HEK293 (cell line): ENCODE data around the gene GNL3.
A peak's percentile ranks its signal among the peaks of the same experiment; 100 is the strongest.

ENCODE experiments used
- CTCF ChIA-PET: fragments of 350-600 bp; formaldehyde crosslinking; extraction: SDS; loops from one replicate; lab custom pipeline; 2021; ENCODE audit warnings: antibody characterized with exemption; lab: Yijun Ruan, JAX
- POLR2A ChIA-PET: fragments of 300-600 bp; formaldehyde crosslinking; extraction: SDS; loops from one replicate; lab custom pipeline; 2020; ENCODE audit warnings: antibody characterized with exemption, inconsistent platforms; lab: Yijun Ruan, JAX
- H3K27ac ChIP-seq: fragments of 200-500 bp; sonication (Bioruptor generic); 2 replicates; pipeline ENCODE4 v1.5.1; 2014; ENCODE audit warnings: low read depth, low read length, control low read depth, inconsistent platforms; ENCODE audit errors: extremely low read depth
- H3K36me3 ChIP-seq, 2 experiments: fragments of 200-500 bp in 1 of 2; sonication (Bioruptor generic) in 1 of 2; 1 replicate in 1 of 2; 2 replicates in 1 of 2; pipeline ENCODE4 v1.5.1; 2014 to 2017; ENCODE audit warnings: inconsistent platforms in 2 of 2, low read length in 2 of 2; ENCODE audit not compliant: control insufficient read depth in 2 of 2, insufficient read depth in 1 of 2
- H3K4me1 ChIP-seq: fragments of 200-500 bp; sonication (Bioruptor generic); 2 replicates; pipeline ENCODE4 v1.5.1; 2014; ENCODE audit warnings: mild to moderate bottlenecking, low read length, inconsistent platforms; ENCODE audit not compliant: control insufficient read depth, insufficient read depth
- H3K4me3 ChIP-seq: 2 replicates; pipeline ENCODE4 v1.5.1; 2011; ENCODE audit warnings: low read depth, mild to moderate bottlenecking, control low read depth, low read length, moderate library complexity
- H3K9me3 ChIP-seq: fragments of 200-500 bp; sonication (Bioruptor generic); 2 replicates; pipeline ENCODE4 v1.5.1; 2014; ENCODE audit warnings: low read depth, low read length, inconsistent platforms; ENCODE audit not compliant: control insufficient read depth, insufficient read depth
- KLF8 ChIP-seq: fragments of 450-650 bp; formaldehyde crosslinking; IDR thresholded peaks from 2 replicates; pipeline ENCODE4 v1.5.1; 2016; ENCODE audit warnings: missing biosample characterization, missing genetic modification characterization
- ZBTB48 ChIP-seq: fragments of 450-650 bp; formaldehyde crosslinking; IDR thresholded peaks from 2 replicates; pipeline ENCODE4 v1.5.1; 2016; ENCODE audit warnings: missing biosample characterization, missing genetic modification characterization
- ZNF133 ChIP-seq: fragments of 450-650 bp; formaldehyde crosslinking; IDR thresholded peaks from 2 replicates; pipeline ENCODE4 v1.5.1; 2016; ENCODE audit warnings: missing biosample characterization, missing genetic modification characterization
- ZNF530 ChIP-seq: fragments of 450-650 bp; formaldehyde crosslinking; IDR thresholded peaks from 2 replicates; pipeline ENCODE4 v1.5.1; 2016; ENCODE audit warnings: low read depth, missing biosample characterization, missing genetic modification characterization
- ZNF660 ChIP-seq: fragments of 450-650 bp; IDR thresholded peaks from 2 replicates; pipeline ENCODE4 v1.5.1; 2018; ENCODE audit warnings: missing biosample characterization, mild to moderate bottlenecking, missing genetic modification characterization
- TF ChIP-seq, protein P1 (sequence below): fragments of 450-650 bp; formaldehyde crosslinking; IDR thresholded peaks from 2 replicates; pipeline ENCODE4 v1.5.1; 2017; ENCODE audit warnings: missing biosample characterization, missing genetic modification characterization
- TF ChIP-seq, protein P2 (sequence below): IDR thresholded peaks from 2 replicates; pipeline ENCODE4 v1.6.1; 2011; ENCODE audit warnings: mild to moderate bottlenecking, low read depth, low read length, borderline replicate concordance
- TF ChIP-seq, protein P3 (sequence below): fragments of 450-650 bp; formaldehyde crosslinking; IDR thresholded peaks from 2 replicates; pipeline ENCODE4 v1.5.1; 2016; ENCODE audit warnings: missing biosample characterization, missing genetic modification characterization
- TF ChIP-seq, protein P4 (sequence below): fragments of 450-650 bp; formaldehyde crosslinking; IDR thresholded peaks from 2 replicates; pipeline ENCODE4 v1.5.1; 2017; ENCODE audit warnings: missing biosample characterization, mild to moderate bottlenecking, missing genetic modification characterization, moderate library complexity
- TF ChIP-seq, protein P5 (sequence below): fragments of 450-650 bp; formaldehyde crosslinking; IDR thresholded peaks from 2 replicates; pipeline ENCODE4 v1.5.1; 2016; ENCODE audit warnings: missing biosample characterization, missing genetic modification characterization, borderline replicate concordance

Gene GNL3

DNA sequence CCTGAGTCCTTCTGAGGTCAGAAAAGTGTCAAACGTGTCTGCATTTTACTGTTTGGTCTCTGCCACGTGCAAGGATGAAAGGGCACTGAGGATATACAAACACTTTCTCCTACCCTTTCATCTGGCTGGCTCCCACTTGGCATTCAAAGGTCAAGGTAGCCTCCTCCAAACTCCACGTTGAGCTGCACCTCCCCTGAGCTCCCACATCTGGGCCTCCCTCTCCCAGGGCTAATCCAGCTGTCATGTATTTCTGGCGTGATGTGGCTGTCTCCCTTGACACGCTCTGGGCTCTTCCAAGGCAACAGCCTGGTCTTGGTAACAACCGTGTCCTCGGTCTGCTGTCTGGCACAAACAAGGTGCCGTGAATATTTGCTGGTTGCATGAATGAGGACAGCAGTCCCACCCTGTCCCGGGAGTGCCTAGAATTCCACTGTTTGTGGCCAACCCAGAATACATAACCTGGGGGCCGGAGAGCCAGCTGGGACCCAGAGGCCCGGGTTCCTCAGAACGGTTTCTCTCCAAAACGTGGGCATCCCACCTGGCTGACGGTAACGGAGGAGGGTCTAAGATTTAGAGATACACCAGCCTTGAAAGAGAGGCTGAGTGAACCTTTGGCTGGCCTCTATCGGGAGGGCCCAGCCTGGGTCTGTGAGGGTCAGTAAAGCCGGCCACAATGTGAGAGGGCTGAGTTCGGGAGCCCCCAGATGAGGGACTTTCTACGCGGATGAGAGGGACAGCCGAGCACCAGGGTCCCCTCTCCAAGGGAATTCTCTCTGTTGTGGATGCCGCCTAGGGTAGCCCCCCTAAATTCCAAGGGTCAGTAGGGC lies 19.0 kb downstream of the GNL3 start (continued):
- TF ChIP-seq ZNF530 (tag by site-specific recombination), result no peak
- TF ChIP-seq, protein P1, sequence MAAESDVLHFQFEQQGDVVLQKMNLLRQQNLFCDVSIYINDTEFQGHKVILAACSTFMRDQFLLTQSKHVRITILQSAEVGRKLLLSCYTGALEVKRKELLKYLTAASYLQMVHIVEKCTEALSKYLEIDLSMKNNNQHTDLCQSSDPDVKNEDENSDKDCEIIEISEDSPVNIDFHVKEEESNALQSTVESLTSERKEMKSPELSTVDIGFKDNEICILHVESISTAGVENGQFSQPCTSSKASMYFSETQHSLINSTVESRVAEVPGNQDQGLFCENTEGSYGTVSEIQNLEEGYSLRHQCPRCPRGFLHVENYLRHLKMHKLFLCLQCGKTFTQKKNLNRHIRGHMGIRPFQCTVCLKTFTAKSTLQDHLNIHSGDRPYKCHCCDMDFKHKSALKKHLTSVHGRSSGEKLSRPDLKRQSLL (tag by site-specific recombination), result no peak

DNA sequence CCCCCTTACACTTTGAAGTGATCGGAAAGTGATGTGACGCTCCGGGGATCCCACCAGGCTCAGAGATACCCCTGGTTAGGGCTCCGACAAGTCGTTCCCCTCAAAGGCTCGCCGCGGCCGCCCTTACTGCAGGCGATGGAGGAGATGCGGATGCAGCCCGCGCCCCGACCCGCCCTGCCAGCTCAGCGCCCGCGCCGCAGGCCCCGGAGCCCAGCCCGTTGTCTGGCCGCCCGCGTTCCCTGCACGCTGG lies 19.5 kb downstream of the GNL3 start:
- TF ChIP-seq ZNF133 (tag by site-specific recombination), result 0 out of 2 replicates have a peak, but pooled peaks have one; percentile 9
- TF ChIP-seq ZBTB48, result 0 out of 2 replicates have a peak, but pooled peaks have one; percentile 6
- 0 out of 2 replicates have a peak, but pooled peaks have one; percentile 11 for TF ChIP-seq ZNF660 (tag by site-specific recombination)
- TF ChIP-seq, protein P2, sequence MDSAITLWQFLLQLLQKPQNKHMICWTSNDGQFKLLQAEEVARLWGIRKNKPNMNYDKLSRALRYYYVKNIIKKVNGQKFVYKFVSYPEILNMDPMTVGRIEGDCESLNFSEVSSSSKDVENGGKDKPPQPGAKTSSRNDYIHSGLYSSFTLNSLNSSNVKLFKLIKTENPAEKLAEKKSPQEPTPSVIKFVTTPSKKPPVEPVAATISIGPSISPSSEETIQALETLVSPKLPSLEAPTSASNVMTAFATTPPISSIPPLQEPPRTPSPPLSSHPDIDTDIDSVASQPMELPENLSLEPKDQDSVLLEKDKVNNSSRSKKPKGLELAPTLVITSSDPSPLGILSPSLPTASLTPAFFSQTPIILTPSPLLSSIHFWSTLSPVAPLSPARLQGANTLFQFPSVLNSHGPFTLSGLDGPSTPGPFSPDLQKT, result no peak
- peak; percentile 60; the same call in 1 of the 2 replicates for TF ChIP-seq KLF8
- TF ChIP-seq, protein P3, sequence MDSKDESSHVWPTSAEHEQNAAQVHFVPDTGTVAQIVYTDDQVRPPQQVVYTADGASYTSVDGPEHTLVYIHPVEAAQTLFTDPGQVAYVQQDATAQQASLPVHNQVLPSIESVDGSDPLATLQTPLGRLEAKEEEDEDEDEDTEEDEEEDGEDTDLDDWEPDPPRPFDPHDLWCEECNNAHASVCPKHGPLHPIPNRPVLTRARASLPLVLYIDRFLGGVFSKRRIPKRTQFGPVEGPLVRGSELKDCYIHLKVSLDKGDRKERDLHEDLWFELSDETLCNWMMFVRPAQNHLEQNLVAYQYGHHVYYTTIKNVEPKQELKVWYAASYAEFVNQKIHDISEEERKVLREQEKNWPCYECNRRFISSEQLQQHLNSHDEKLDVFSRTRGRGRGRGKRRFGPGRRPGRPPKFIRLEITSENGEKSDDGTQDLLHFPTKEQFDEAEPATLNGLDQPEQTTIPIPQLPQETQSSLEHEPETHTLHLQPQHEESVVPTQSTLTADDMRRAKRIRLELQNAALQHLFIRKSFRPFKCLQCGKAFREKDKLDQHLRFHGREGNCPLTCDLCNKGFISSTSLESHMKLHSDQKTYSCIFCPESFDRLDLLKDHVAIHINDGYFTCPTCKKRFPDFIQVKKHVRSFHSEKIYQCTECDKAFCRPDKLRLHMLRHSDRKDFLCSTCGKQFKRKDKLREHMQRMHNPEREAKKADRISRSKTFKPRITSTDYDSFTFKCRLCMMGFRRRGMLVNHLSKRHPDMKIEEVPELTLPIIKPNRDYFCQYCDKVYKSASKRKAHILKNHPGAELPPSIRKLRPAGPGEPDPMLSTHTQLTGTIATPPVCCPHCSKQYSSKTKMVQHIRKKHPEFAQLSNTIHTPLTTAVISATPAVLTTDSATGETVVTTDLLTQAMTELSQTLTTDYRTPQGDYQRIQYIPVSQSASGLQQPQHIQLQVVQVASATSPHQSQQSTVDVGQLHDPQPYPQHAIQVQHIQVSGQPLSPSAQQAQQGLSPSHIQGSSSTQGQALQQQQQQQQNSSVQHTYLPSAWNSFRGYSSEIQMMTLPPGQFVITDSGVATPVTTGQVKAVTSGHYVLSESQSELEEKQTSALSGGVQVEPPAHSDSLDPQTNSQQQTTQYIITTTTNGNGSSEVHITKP (tag by site-specific recombination), result peak; percentile 85; the same call in 1 of the 2 replicates
- TF ChIP-seq, protein P4, sequence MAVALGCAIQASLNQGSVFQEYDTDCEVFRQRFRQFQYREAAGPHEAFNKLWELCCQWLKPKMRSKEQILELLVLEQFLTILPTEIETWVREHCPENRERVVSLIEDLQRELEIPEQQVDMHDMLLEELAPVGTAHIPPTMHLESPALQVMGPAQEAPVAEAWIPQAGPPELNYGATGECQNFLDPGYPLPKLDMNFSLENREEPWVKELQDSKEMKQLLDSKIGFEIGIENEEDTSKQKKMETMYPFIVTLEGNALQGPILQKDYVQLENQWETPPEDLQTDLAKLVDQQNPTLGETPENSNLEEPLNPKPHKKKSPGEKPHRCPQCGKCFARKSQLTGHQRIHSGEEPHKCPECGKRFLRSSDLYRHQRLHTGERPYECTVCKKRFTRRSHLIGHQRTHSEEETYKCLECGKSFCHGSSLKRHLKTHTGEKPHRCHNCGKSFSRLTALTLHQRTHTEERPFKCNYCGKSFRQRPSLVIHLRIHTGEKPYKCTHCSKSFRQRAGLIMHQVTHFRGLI (tag by site-specific recombination), result peak; percentile 98
- TF ChIP-seq, protein P5, sequence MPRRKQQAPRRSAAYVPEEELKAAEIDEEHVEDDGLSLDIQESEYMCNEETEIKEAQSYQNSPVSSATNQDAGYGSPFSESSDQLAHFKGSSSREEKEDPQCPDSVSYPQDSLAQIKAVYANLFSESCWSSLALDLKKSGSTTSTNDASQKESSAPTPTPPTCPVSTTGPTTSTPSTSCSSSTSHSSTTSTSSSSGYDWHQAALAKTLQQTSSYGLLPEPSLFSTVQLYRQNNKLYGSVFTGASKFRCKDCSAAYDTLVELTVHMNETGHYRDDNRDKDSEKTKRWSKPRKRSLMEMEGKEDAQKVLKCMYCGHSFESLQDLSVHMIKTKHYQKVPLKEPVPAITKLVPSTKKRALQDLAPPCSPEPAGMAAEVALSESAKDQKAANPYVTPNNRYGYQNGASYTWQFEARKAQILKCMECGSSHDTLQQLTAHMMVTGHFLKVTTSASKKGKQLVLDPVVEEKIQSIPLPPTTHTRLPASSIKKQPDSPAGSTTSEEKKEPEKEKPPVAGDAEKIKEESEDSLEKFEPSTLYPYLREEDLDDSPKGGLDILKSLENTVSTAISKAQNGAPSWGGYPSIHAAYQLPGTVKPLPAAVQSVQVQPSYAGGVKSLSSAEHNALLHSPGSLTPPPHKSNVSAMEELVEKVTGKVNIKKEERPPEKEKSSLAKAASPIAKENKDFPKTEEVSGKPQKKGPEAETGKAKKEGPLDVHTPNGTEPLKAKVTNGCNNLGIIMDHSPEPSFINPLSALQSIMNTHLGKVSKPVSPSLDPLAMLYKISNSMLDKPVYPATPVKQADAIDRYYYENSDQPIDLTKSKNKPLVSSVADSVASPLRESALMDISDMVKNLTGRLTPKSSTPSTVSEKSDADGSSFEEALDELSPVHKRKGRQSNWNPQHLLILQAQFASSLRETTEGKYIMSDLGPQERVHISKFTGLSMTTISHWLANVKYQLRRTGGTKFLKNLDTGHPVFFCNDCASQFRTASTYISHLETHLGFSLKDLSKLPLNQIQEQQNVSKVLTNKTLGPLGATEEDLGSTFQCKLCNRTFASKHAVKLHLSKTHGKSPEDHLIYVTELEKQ, result no peak
- Histone ChIP-seq H3K4me3 (peak overlapping the region; percentile 100), H3K36me3 (peaks cover 14 to 22% of the 10 kb centered on the region in 2 experiments), H3K27ac (peak overlapping the region; percentile 64), H3K4me1 (peaks cover 3% of the 10 kb centered on the region; the same call in 1 of the 2 replicates), H3K9me3 (no peaks in the 10 kb centered on the region)
- ChIA-PET POLR2A (interaction anchor here (0.9 to 3.3 kb wide), 5 partner anchors 8 to 169 kb away, joined by 3 to 13 read pairs (median 4); partner anchors contain the start of genes GNL3, NEK4, PBRM1 and UQCC5), CTCF (no interaction called here)
